ENCODE data around the gene ZBTB18. TPM values are rescaled to one million over a fixed set of nuclear protein-coding genes. Genes with fewer than 3 reads are reported as not detected.

The ZBTB18 gene
- total and polyA plus RNA-seq, 2 of the 4 experiments (the other 2 are of a cell fraction), result 10.0 to 16.0 TPM

- Histone ChIP-seq H2BK5ac (ENCODE audit: low read depth, low read length, poor library complexity, severe bottlenecking) (no peak overlapping the region), H4K5ac (ENCODE audit: low read depth, low read length) (no peak overlapping the region), H3K79me1 (ENCODE audit: low read depth in 1 of 2, low read length in 2 of 2) (no peaks in the 10 kb centered on the region), H2AK5ac (ENCODE audit: low read depth, low read length) (no peak overlapping the region), H2BK20ac (ENCODE audit: low read depth, low read length) (peak overlapping the region; percentile 71; the same call in 1 of the 2 replicates), H3K4me1 (ENCODE audit: control insufficient read depth, insufficient read depth, low read length) (peaks cover 10% of the 10 kb centered on the region), H3K4ac (ENCODE audit: low read depth, low read length) (0 out of 2 replicates have a peak overlapping the region, but pooled peaks have one; percentile 15), H3K4me3 (ENCODE audit: insufficient read depth, low read depth, low read length) (no peak overlapping the region), H3K56ac (ENCODE audit: extremely low read depth, insufficient read depth, low read length) (no peak overlapping the region), H3K23ac (ENCODE audit: low read depth, low read length) (no peak overlapping the region), H3K9me1 (ENCODE audit: insufficient read depth, low read length) (no peaks in the 10 kb centered on the region), H3K27me3 (ENCODE audit: control insufficient read depth, insufficient read depth, low read length) (no peaks in the 10 kb centered on the region; the same call in 1 of the 2 replicates), H3K36me3 (ENCODE audit: control insufficient read depth, insufficient read depth, low read length) (no peaks in the 10 kb centered on the region), H2AK9ac (replicated peaks; ENCODE audit: low read depth, low read length, poor library complexity) (no peak overlapping the region), H2AFZ (replicated peaks; ENCODE audit: low read length, poor library complexity) (no peak overlapping the region), H2BK120ac (ENCODE audit: low read depth, low read length) (0 out of 2 replicates have a peak overlapping the region, but pooled peaks have one; percentile 7), H3K14ac (replicated peaks; ENCODE audit: low read depth, low read length) (peak overlapping the region; percentile 48; the same call in 1 of the 2 replicates), H3K9me3 (ENCODE audit: control insufficient read depth, insufficient read depth, low read length) (0 out of 2 replicates have a peak, but pooled peaks cover 2% of the 10 kb centered on the region), H4K8ac (ENCODE audit: low read depth in 2 of 2, low read length in 2 of 2) (no peak overlapping the region; a peak in 1 of 4 replicates), H3K27ac (ENCODE audit: insufficient read depth, low read length) (no peak overlapping the region), H3K9ac (ENCODE audit: low read depth, low read length) (no peak overlapping the region), H4K91ac (ENCODE audit: insufficient read depth, low read depth, low read length) (no peak overlapping the region), H4K20me1 (ENCODE audit: insufficient read depth, low read length) (no peaks in the 10 kb centered on the region), H3K4me2 (ENCODE audit: low read depth, low read length) (no peak overlapping the region), H3K18ac (ENCODE audit: low read depth, low read length) (no peak overlapping the region), H2BK15ac (ENCODE audit: low read depth, low read length) (no peak overlapping the region)
- TF ChIP-seq RCOR1 (IDR thresholded peaks at IDR 0.05; ENCODE audit: insufficient replicate concordance, low read length), result no peak
- dilution Hi-C loops (cut with HindIII; ENCODE audit: low sequenced_read_pairs, unreplicated experiment) (no loop called here), intact Hi-C loops (cut with micrococcal nuclease) (no loop called here), in situ Hi-C loops (cut with MboI; ENCODE audit: low sequenced_read_pairs) (no loop called here)
- no peak for ATAC-seq (ENCODE audit: low read depth)
- no CpG with 5 or more reads among the region's 7 CpGs for WGBS, 2 experiments (ENCODE audit: extremely low coverage in 2 of 2, insufficient read length in 1 of 2)
- BruUV-seq (replicated peaks), result no TSS peak
- ChIA-PET POLR2A (ENCODE audit: unreplicated experiment) (interaction anchor here (0.6 kb wide), 1 partner anchor 248 kb away, joined by 4 read pairs; the partner anchor contains the start of gene AKT3), CTCF (interaction anchor here (0.5 to 0.6 kb wide), 2 partner anchors 41 to 250 kb away, joined by 3 read pairs; no protein-coding TSS in a partner anchor)
- peak; percentile 9 for DNase-seq
These were observed 46.7 kb downstream of the ZBTB18 start for GRCh38 chr1:244097523-244098405.

All from IMR-90 (cell line).